Forelimb muscle (tissue), 1 donor: ENCODE data around the gene SRPRB. TPM values are rescaled to one million over a fixed set of nuclear protein-coding genes. Genes with fewer than 3 reads are reported as not detected.

ENCODE experiments used
- DNase-seq: peaks from one replicate; pipeline ENCODE4 v3.0.0-alpha.2; 2013; ENCODE audit warnings: low read depth
- polyA plus RNA-seq: library from polyadenylated mRNA; unstranded; fragments of 120-200 nt; gene quantifications from one replicate; pipeline ENCODE4 v1.2.1, GENCODE V29; 2013; ENCODE audit not compliant: insufficient read length

Gene SRPRB
- polyA plus RNA-seq, 1 donor = 33.4 TPM

DNA sequence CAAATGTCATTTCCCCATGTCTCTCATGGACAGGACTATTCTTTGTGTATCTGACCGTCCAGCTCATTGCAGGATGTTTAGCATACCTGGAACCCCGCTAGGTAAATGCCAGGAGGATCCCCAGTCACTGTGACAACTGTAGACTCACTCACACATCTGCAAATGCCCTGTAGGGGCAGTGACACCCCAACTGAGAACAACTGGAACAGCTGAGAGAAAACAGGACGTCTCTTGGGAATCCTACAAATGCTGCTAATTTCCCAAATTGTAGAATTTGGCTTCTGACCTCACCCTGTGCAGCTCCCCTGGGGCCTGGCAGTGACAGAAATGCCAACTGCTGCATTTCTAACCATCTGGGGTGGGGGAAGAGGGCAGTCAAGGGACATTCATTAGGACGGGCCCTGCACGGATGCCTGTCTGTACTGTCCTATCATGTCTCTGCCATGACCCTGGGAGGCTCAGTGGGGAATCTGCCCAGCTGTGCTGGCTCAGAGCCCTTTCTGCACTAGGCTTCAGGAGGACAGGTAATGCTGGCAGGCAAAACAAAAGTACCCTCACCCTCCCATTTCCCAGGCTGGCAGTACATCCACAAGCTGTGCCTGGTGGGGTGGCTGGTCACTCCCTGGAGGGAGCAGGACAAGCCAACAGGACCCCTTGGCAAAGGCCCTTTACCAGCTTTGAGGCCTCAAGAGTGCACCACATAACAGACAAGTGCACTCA, 59.7 kb downstream of the SRPRB start:
- DNase-seq = no peak

GRCh38 chr3:133866141-133866540, 60.5 kb downstream of the SRPRB start:
- DNase-seq = no peak

DNA sequence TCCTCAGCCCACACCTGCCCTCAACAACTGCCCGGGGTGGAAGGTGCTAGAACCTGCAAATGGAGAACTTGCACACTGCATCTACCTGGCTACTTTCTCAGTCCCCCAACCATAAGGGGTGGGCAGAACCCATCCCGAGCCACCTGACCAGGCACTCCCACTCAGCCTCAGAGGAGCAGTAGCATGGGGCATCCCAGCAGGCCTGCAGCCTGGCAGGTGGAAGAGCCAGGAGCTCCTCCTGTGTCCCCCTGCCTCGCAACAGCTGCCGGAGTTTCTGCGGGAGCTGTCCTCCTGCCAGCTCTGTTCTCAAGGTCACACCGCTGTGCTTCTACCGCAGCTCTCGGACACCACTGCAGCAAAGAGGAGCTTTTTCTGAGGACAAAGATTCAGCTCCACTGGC, 62.6 kb downstream of the SRPRB start:
- no peak for DNase-seq

DNA sequence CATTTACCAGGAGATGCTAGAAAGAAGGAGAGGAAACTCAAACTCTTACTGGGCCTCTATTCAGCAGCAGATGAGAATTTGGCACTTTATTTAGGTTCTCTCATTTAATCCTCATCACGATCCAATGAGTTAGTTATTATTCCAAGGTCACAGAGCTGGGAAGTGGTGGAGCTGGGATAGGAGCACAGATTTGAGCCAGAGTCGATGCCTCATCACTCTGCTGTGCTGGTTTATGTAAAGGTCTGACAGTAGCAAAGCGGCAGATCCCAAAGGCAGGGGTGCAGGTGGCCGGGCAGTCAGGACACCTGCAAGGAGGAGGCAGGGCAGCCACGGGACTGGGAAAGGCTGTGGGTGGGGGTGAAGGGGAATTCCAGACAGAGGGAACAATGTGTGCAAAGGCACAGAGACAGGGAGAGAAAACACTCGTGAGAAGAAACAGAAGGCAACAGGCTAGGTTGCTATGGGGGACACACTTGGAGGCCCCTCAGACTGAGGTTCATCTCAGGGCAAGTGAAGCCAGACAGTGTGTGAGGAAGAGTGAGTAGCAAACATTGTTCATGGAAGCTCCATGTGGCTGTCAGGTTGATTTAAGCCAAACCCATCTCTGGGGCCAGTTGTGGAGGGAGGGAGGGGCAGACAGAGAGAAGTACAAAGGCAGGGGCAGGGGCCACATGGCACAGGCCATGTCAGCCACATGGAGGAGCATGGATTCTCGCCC, 63.3 kb downstream of the SRPRB start:
- DNase-seq = no peak

GRCh38 chr3:133869586-133869985, 64.0 kb downstream of the SRPRB start:
- DNase-seq = no peak

DNA sequence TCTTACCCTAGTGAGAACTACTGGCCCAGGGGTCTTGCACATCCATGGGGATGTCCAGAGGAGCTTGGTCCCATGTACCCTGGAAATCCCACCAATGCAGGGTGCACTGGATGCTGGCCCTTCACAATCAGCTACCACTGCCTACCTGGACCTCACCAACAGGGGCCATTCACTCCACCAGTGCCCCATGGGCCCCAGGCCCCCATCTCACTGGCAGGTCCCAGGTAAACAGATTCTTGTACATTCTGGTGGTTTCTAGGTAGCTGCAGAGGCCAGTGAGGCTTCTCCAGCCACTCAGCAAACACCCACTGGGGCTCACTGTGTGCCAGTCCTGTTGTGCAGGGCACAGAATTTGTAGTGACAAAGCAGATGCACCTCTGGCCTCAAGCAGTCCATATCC, 65.2 kb downstream of the SRPRB start:
- no peak for DNase-seq

Other genes with a start within 250 kb of the SRPRB start
- gene CDV3, start 232.1 kb upstream of the SRPRB start, polyA plus RNA-seq = 142 TPM
- gene TOPBP1, start 143.9 kb upstream of the SRPRB start, polyA plus RNA-seq = 25.1 TPM
- 4.4 TPM for gene TF, start 59.4 kb upstream of the SRPRB start, polyA plus RNA-seq
- gene RAB6B, start 90.1 kb downstream of the SRPRB start, polyA plus RNA-seq = 10.7 TPM
- 1.8 TPM for gene SLCO2A1, start 224.1 kb downstream of the SRPRB start, polyA plus RNA-seq